Peyer's patch (tissue), 4 donors: ENCODE measurements around the gene NAV2. TPM values are rescaled to one million over a fixed set of nuclear protein-coding genes. Genes with fewer than 3 reads are reported as not detected.

ENCODE experiments used
- DNase-seq, 3 donors: peaks; one replicate each; pipeline ENCODE4 v3.0.0-alpha.2; 2017 to 2019
- H3K27ac ChIP-seq, 4 donors: fragments of 200-600 bp; sonication (generic); one replicate each; pipeline ENCODE4 v1.5.1; 2016 to 2019
- H3K27me3 ChIP-seq, 2 donors: fragments of 200-600 bp; sonication (generic); one replicate each; pipeline ENCODE4 v1.5.1; 2019
- H3K36me3 ChIP-seq, 3 donors: fragments of 200-600 bp; sonication (generic); one replicate each; pipeline ENCODE4 v1.5.1; 2016 to 2019
- H3K4me1 ChIP-seq, 4 donors: fragments of 200-600 bp; sonication (generic); one replicate each; pipeline ENCODE4 v1.5.1; 2016 to 2019
- H3K4me3 ChIP-seq, 4 donors: fragments of 200-600 bp; sonication (generic); 1 replicate in 3 of 4; 2 replicates in 1 of 4; pipeline ENCODE4 v1.5.1; 2016 to 2019; ENCODE audit warnings: mild to moderate bottlenecking in 1 of 4
- H3K9me3 ChIP-seq, 4 donors: fragments of 200-600 bp; sonication (generic); one replicate each; pipeline ENCODE4 v1.5.1; 2016 to 2019; ENCODE audit warnings: mild to moderate bottlenecking in 1 of 4
- POLR2A ChIP-seq, 2 donors: fragments of 450-650 bp; IDR thresholded peaks; one replicate each; pipeline ENCODE4 v1.5.1; 2017; ENCODE audit warnings: antibody characterized with exemption in 2 of 2, mild to moderate bottlenecking in 2 of 2, moderate library complexity in 2 of 2
- total RNA-seq, 4 donors: library from RNA; depleted of rRNA; stranded (reverse); fragments of >200 nt; gene quantifications; one replicate each; pipeline ENCODE4 v1.1.0, GENCODE V29; 2016
- TF ChIP-seq, protein P1 (sequence below), 6 experiments: fragments of 450-650 bp in 4 of 6; fragments of 200-600 bp in 2 of 6; sonication (generic) in 1 of 6; IDR thresholded peaks; one replicate each; pipeline ENCODE4 v1.5.1; 2017 to 2019; ENCODE audit warnings: antibody characterized with exemption in 6 of 6, mild to moderate bottlenecking in 3 of 6, moderate library complexity in 1 of 6

NAV2 gene
- total RNA-seq, 4 donors from 2014 or later, result 6.0 to 48.7 (median 20.1) TPM

- Histone ChIP-seq H3K4me1 (peaks cover 0 to 16% (median 0%) of the 10 kb centered on the region in 4 donors), H3K27me3 (peaks cover 3 to 31% of the 10 kb centered on the region in 2 donors), H3K27ac (no peak overlapping the region), H3K4me3 (no peak overlapping the region), H3K9me3 (peaks cover 0 to 8% (median 0%) of the 10 kb centered on the region in 4 donors), H3K36me3 (no peaks in the 10 kb centered on the region)
- no peak for TF ChIP-seq POLR2A (IDR thresholded peaks at IDR 0.05)
- TF ChIP-seq, protein P1, sequence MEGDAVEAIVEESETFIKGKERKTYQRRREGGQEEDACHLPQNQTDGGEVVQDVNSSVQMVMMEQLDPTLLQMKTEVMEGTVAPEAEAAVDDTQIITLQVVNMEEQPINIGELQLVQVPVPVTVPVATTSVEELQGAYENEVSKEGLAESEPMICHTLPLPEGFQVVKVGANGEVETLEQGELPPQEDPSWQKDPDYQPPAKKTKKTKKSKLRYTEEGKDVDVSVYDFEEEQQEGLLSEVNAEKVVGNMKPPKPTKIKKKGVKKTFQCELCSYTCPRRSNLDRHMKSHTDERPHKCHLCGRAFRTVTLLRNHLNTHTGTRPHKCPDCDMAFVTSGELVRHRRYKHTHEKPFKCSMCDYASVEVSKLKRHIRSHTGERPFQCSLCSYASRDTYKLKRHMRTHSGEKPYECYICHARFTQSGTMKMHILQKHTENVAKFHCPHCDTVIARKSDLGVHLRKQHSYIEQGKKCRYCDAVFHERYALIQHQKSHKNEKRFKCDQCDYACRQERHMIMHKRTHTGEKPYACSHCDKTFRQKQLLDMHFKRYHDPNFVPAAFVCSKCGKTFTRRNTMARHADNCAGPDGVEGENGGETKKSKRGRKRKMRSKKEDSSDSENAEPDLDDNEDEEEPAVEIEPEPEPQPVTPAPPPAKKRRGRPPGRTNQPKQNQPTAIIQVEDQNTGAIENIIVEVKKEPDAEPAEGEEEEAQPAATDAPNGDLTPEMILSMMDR (IDR thresholded peaks at IDR 0.05), result no peak
- no peak for DNase-seq
Observed at GRCh38 chr11:20154381-20154780, 441.7 kb downstream of the NAV2 start.

DNA sequence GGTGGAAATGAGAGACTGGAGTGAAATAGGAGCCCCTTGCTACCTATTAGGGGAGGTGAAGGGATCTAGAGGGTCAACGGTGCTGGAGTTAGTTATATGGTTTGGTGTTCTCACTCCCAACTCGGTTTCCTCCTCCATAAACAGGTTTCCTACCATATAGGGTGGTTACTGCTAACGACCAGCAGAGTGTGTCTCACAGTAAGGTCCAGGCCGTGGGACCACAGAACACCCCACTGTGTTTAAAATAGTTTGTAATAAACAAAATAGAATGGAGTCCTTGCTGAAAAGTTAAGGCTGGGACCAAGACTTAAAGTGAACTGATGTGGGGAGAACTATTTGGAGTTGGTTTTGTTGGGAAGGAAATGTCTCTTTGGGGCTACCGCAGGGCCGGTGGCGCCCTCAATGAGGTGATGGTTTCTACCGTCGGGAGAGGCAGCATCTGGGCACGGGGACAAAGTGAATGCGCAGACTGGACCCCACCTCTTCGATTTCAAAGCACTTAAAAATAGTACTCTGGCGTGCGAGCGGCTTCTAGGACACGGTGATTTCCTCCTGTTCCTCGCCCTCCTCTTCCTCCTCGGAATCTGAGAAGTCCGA is 443.1 kb downstream of the NAV2 start:
- TF ChIP-seq, protein P1 (IDR thresholded peaks at IDR 0.05), result no peak
- no peak for TF ChIP-seq POLR2A (IDR thresholded peaks at IDR 0.05)
- H3K27me3 ChIP-seq, result peaks cover 3 to 45% of the 10 kb centered on the region in 2 donors
- no peak overlapping the region for H3K27ac ChIP-seq
- H3K4me1 ChIP-seq, result peaks cover 0 to 16% (median 0%) of the 10 kb centered on the region in 4 donors
- no peaks in the 10 kb centered on the region for H3K36me3 ChIP-seq
- peaks cover 0 to 8% (median 0%) of the 10 kb centered on the region in 4 donors for H3K9me3 ChIP-seq
- H3K4me3 ChIP-seq, result peak overlapping the region in 3 of 4 donors; percentile 30 to 44 (median 42)
- no peak for DNase-seq

GRCh38 chr11:20156280-20156875 is 443.7 kb downstream of the NAV2 start:
- peaks cover 3 to 50% of the 10 kb centered on the region in 2 donors for H3K27me3 ChIP-seq
- no peak overlapping the region for H3K27ac ChIP-seq
- DNase-seq, result peak; percentile 27 to 64 (median 46)
- peak overlapping the region; percentile 30 to 44 (median 36) for H3K4me3 ChIP-seq
- TF ChIP-seq, protein P1 (IDR thresholded peaks at IDR 0.05), result no peak
- TF ChIP-seq POLR2A (IDR thresholded peaks at IDR 0.05), result no peak
- H3K36me3 ChIP-seq, result no peaks in the 10 kb centered on the region
- peaks cover 0 to 8% (median 0%) of the 10 kb centered on the region in 4 donors for H3K9me3 ChIP-seq
- H3K4me1 ChIP-seq, result peaks cover 0 to 16% (median 0%) of the 10 kb centered on the region in 4 donors

DNA sequence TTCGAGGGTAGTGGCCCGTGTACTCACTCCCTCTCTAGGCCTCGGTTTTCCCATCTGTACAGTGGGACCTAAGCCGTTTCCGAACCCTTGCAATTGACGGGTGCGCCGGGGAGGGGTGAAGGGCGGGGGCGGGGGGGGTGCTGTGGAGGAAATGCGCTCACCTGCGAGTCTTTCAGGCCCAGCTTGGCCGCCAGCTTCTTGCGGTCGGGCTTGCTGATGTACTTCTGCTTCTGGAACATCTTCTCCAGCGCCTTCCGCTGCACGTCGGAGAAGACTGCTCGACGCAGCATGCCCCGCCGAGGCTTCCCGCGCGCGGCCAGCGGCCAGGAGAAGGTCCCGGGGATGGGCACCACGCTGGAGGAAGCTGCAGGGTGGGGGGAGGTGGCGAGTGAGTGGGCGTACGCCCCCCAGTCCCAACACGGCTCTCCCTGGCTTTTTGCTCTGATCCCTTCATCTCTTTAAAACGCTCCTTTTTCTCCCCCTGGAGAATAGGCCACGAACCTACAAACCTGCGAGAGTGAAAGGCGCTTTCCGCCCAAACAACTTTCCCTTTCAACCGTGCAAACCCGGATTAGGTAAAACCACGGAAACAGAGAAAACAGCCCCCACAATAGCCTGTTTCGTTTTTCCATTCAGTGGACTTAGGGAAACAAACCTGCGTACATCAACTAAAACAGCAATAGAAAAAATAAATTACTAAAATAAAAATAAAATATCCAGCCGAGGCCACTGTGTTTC is 444.4 kb downstream of the NAV2 start:
- peak in 2 of 3 donors; percentile 29 to 78 for DNase-seq
- Histone ChIP-seq H3K27me3 (peaks cover 3 to 53% of the 10 kb centered on the region in 2 donors), H3K27ac (no peak overlapping the region), H3K9me3 (peaks cover 0 to 8% (median 0%) of the 10 kb centered on the region in 4 donors), H3K4me1 (peaks cover 0 to 16% (median 0%) of the 10 kb centered on the region in 4 donors), H3K4me3 (peak overlapping the region; percentile 30 to 44 (median 36)), H3K36me3 (no peaks in the 10 kb centered on the region)
- TF ChIP-seq, protein P1 (IDR thresholded peaks at IDR 0.05), result no peak
- TF ChIP-seq POLR2A (IDR thresholded peaks at IDR 0.05), result no peak

- H3K9me3 ChIP-seq, result peaks cover 0 to 8% (median 0%) of the 10 kb centered on the region in 4 donors
- no peak overlapping the region for H3K27ac ChIP-seq
- H3K36me3 ChIP-seq, result no peaks in the 10 kb centered on the region
- H3K4me3 ChIP-seq, result no peak overlapping the region
- H3K4me1 ChIP-seq, result peaks cover 0 to 16% (median 0%) of the 10 kb centered on the region in 4 donors
- DNase-seq, result no peak
- TF ChIP-seq, protein P1 (IDR thresholded peaks at IDR 0.05), result no peak
- TF ChIP-seq POLR2A (IDR thresholded peaks at IDR 0.05), result no peak
- peaks cover 3 to 60% of the 10 kb centered on the region in 2 donors for H3K27me3 ChIP-seq
Observed at GRCh38 chr11:20157728-20158127, 445.1 kb downstream of the NAV2 start.
